HG03097 (cell line): ENCODE results near the gene LMCD1.

Source experiments
- ATAC-seq: cut with Tn5 transposase; IDR thresholded peaks from one replicate; pipeline ENCODE4 v1.9.1; 2021; ENCODE audit not compliant: unreplicated experiment, low FRiP score

The LMCD1 gene

DNA sequence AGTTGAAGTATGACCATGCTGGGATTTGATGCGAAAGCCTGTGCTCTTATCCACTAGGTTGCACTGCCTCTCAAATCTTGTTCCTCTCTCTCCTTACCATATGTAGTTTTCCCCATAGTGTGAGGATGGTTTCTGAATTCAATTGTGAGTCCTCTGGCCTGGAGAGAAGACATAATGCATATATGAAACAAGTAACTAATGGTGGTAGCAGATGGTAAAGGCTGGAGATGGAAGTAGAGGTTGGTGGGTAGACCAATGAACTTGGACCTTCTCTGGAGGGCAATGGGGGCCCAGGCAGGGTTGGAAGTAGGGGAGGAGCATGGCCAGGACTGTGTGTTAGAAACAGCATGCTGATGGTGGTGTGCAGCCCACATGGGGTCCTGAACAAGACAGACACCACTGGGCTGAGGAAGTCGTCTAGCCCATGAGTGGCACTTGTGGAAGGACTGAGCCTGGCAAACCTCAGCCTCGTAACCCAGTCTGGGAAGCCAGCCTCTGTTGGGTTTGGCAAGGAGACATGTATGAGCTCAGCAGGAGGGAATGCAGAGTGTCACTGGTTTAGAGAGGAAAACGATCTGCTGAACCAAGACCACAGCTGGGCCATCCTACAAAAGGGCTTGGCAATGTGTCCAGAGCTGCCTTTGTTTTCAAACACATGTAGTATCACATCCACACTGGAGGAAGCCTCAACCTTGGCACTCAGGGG, 18.5 kb upstream of the LMCD1 start:
- no peak for ATAC-seq

DNA sequence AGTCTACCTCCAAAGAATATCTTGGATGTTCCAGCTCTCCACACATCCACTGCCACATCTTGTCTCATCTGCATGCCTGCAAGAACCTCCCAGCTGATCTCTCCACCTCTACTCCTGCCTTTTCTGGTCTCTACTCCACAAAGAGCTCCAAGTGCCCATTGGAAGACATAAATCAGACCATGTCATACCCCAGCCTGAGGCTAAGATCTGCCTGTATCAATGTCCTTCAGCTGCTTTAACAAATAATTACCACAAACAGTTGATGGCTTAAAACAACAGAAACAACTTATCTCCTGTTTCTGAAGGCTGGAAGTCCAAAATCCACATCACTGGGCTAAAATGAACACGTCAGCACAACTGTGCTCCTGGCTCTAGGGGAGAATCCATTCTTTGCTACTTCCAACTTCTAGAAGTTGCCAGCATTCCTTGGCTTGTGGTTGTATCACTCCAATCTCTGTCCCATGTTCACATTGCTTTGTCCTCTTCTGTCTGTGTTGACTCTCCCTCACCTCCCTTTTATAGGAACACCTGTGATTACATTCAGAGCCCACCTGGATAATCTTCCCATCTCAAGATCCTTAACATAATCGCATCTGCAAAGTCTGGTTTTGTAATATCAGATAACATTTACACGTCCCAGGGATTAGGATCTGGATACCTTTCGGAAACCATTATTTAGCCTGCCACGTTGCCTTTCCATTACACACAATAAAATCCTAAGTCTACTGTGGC, 17.0 kb upstream of the LMCD1 start:
- no peak for ATAC-seq

DNA sequence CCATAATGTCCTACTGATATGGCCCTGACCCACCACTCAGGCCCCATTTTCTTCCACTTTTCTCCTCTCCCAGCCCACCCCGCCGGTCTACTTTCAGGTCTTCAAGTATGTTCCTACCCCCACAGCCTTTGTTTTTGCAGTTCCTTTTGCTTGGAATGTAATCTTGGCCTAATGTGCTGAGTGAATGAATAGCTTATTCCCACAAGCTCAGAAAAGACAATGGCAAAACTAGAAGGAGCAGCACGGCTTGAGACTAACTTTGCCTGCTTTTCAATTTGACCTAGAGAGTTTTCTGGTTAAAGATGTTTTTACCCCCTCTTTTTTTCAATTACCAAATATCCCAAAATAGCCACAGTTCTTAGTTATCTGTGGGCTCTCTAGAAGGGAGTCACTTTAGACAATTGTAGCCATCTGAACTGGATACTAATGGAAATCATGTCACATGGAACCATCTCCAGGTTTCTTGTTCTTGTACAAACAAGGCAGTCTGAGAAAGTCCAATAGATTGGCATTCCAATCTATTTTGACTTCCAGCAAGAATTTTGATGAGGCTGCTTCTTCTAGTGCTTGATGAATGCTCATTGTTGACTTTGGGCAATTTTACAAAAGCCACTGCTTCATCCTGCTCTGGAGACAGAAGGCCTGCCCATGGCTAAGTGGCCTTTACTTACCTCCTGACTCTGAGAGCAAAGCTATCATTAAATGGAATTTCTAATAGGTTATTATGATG, 16.3 kb upstream of the LMCD1 start:
- ATAC-seq = no peak

DNA sequence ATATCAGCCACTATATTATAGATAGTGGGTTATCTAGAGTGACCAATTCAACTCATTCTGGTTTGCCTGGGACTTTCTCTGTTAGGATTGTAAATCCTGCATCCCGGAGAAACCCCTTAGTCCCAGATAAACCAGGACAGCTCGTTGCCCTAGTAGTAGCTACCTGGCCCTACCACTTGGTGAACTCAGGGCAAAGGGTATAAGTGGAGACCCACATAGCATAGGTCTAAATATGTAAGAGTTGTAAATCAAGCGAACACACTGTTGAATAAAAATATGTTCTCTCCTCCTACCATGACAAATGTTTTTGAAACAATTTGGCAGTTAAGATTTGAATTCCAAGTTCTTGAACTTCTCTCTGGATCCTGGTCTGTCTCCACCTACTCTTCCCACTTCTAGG, 15.7 kb upstream of the LMCD1 start:
- no peak for ATAC-seq

DNA sequence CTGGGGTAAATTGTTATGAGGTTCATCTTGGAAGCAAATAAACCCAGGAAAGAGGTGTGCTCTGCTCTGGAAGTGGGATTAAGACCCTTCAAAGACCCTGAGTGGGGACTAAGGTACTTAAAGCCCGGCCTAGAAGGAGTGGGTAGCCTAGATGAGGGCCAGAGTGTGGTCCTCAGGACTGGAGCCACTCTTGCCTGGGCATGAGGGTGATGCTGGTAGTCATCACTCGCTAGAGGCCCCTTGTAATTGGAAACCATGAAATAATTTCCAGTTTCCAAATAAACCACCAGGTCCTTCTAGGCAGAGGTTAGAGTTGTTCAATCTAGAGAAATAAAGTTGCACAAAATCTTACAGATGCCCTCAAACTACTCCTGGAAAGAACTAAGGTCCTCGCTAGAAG, 15.2 kb upstream of the LMCD1 start:
- ATAC-seq = no peak

DNA sequence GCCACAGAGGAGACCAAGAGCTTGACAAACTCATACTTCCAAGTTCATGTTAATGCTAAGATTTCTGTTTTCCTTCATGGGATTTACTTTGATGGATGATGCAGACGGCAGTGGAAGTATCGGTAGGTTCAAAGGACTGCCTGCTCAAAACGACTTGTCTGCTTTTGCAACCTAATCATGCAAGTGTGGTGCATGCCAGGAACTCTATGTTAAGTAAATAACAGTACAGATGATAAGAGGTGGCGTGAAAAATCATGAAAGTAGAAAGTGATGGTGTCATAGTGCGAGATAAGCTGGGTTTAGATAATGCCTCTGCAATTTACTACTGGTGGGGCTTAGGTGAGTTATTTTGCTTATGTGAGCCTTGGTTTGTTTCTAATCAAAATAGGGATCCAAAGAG, 14.7 kb upstream of the LMCD1 start:
- ATAC-seq = no peak

DNA sequence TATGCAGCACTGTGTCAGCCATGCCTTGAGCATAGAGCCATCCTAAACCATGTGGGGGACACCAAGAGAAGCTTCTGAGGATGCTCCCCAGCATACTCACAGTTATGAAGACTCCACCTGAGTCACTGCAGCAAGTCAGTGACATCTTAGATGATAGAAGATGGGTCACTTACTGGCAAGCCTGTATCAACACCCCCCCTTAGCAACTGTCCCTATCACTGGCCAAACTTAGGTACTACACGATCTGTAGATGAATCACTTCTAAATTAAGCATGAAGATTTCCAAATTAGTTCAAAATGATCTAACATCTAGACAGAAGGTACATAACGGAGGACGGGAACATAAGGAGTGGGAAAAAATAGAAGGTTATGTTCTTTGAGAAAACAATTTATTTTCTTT, 13.2 kb upstream of the LMCD1 start:
- ATAC-seq = no peak

DNA sequence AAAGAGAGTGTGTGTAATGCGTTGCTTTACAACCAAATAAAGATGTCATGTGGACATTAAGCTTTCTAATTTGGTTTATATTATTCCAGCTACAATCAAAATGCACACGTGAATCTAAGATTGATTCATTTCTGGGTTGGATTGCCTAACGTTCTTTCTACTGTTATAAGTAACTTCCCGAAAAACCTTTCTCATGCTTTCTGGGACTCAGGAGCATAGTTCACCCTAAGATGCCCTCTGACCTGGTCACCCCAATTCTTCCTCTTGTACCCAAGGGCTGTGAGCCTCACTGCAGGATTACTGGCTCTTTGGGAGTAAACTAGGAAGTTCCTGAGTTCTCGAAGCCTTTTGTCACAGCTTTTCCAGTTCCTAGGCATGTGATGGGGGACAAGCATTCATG, 12.7 kb upstream of the LMCD1 start:
- ATAC-seq = no peak

DNA sequence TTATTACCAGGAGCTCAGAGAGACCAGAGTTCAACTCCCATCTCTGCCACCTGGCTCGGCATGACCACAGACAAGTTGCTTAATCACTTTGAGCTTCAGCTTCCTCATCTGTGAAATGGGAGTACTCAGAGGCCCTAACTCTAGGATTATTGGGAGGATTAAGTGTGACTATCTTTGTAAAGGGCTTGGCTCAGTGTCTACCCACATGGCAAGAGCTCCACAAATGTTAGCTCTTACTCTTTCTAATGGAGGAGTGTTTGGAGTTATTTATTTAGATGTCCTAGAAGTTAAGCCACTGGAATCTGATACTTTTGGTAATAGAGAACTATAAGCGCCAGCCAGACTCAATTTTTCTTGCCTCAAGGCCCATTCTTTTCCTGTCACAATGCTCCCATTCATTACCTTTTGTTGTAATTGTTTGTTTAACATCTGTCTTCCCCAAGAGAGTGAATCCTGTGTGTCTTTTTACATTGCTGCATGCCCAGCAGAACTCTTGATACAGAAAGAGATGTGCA, 12.3 kb upstream of the LMCD1 start:
- ATAC-seq = no peak

DNA sequence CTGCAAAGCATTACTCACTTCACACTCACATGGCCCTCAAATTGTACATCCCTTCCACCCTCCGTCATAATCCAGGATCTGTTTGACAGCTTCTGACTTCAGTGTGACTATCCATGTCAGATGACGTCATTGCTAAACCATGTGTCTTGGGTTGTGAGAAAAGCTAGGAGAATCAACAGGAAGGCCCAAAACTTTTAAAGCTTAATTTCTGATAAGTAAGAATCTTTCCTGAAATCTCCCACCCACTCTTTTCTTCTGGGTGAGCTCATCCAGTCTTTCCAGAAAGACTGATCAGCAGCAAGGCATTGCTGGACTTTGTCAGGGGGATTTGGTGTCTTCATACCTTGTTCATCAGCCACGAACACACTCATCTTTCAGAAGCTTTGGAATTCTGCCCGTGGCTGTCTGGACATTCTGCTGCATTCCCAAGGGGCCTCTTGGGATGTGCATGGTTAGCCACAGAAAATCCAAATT, 11.5 kb upstream of the LMCD1 start:
- no peak for ATAC-seq

DNA sequence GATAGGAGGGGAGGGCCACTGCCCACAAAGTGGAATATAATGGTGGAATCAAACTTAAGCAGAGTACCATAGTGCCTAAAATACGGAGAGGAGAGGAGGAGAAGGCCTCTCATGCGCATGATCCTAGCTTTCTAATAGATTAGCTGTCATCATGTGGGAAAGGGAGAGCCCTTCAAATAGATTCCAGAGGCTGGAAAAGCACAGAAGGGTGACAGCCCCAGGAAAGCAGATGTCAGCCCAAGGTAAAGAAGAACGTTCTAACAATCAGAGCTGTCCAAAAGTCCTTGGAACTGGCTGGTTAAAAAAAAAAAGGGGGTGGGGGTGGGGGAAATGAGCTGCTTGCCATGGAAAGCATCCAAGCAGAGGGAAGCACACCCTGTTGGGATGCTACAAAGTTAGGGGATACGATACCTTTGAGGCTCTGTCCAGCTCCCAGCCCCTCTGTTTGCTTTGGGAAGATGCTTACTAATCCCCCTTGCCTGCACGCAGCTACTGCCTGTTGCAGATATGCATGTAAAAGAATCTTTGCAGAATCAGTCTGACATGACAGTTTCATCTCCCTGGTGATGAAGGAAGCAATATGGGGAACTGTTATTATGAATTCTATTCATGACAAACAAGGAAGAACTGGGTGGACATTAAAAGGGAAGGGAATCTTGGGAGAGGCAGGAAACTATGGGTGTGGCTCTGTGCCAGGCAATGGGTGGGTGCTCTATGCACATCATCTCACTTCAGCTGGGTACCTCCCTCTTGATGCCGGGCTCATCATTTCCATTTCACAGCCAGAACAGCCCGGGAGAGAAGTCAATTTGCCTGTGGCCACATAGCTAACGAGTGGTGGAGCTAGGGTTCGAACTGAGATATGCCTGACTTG, 10.1 kb upstream of the LMCD1 start:
- no peak for ATAC-seq

DNA sequence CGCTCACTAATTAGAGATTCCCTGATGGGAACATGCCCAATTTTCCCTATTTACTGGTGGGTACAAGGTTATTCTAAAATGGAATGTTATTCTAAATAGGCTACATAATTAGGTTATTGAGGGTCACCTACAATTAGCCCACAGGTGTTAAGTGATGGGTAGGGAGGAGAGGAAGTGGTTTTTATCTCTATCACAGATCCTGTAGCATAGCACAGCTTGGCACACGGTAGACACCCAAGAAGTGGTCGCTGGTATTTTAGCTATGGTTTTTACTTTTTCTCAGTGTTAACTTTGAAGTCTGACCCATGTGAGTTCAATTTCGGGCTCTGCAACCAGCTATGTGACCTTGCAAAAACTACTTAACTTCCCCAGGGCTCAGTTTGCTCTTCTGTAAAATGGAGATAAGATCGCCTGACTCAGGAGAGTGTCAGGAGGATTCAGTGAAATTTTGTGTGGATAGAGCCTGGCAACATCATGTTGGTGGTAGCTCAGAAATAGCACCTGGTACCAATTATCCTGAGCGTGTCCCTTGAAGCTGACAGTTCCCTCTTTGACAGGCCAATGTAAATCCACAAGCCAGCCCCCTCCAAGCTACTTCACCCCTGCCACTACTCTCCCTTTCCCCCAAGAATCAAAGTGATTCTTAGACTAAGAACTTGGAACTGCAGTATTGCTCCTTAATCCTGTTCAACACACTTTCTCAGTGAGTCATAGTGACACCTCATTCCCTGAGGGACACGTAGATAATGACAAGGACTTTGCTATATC, 8.7 kb upstream of the LMCD1 start:
- no peak for ATAC-seq

DNA sequence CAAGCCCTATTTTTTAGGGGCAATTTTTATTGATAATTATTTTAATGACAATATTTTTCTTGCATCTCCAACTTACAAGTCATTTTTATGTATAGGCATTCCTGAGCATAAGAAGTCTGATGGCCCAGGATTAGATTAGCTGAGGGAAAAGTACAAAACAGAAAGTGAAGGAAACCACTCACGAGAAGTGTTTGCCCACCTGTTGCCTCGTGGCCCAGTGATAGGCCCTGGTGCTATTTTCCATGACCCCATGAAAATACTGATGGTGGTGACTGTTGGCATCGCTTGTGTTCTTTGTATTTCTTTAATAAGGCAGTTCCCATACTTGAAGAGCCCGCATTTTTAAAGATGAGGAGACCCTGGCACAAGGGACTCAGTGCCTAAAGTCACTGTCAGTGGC, 7.9 kb upstream of the LMCD1 start:
- no peak for ATAC-seq

DNA sequence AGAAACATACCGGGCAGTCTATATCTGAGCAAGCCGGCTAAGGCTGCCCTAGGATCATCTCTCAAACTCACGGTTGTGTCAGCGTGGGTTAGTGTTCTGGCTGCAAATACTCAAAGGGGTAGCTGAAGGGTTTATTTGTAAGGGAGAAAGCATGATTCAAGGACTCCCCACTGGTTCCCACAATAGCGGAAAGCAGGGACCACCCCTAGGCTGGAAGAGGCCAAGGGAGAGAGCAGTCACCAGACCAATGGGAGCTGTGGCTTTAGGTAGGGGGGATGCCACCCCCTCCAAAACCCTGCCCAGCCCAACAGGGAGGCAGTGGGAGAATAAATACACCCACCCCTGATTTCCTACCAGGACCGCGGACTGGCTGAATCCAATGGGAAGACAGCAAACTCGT, 7.3 kb upstream of the LMCD1 start:
- ATAC-seq = no peak

DNA sequence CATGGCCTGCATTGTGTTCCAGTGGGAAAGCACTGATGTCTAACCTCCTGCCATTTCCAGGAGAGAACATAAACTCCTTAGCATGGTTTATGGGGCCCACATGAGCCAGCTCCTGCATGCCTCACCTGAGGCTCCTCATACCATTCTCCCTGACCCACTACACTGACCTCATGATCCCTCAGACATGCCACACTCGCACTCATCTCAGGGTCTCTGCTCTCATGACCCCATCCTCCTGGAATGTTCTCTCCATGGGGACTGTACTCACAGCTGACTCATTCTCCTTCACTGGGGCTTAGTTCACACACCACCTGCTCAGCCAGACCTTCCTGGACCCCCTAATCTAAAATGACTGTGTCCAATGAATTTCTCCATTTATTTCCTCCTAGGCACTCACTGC, 4.0 kb upstream of the LMCD1 start:
- ATAC-seq = no peak

DNA sequence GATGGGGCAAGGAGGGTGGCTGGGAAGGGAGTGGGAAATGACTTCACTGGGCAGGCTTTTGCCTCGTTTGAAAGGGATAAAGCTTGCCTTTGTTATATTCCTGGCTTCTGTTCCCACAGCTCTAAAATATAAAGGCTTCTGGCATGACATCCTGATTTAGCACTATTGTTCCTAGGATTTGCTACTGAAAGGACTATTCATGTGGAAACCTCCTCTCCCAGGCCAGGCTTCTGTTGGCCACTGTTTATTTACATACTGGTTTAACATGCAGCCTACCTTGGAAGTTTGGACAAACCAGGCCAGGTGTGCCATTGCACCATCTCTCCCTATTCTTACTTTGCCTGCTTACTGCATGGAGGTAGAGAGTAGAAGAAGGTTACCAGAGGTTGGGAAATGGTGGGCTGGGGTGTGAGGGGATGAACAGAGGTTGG, 2.4 kb upstream of the LMCD1 start:
- no peak for ATAC-seq

DNA sequence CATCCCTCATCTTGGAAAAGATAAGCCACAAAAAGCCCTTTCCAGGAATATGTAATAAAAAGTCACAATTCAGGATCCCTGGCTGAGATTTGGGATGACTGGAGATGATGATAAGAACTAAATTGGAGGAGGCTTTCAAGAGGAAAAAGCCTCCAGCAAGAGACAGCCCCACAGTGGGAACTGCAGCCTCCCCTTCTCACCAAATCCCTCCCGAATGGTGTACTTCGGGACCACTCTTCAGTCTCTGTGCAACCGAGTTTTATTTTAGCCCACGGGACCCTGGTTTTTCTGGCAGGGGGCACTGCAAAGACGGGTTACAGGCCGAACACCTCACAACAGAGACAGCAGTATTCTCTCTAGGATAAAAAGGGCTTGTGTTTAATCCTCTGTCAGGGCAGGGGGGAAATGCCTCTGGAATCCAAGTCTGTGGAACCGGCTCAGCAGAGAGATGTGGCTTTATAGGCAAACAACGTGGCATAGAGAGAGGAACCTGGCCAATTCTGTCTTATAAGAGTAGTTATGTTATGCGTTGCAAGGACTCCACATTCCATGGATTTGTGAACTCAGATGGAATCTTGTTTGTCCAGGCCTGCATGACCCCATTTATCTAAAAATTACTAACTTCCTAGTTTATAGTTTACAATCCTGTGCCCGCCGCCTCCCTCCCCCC, 1.2 kb upstream of the LMCD1 start:
- no peak for ATAC-seq

DNA sequence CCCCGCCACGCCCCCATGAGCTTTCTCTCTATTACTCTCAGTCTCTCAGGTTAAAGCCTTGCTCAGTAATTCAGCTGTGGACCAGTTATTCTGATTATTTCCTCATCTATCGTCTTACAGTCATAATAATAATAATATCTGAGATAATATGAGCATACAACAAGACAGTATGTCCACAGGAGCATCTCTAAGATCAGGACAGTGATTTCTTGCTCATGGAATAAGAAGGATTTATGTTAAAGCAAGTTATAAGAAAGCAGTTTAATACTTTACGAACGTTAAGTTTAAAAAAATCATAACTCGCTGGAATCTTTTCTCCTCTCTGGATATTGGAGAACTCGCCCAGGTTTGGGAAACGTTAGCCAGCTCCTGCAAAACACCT, 643 bp upstream of the LMCD1 start:
- ATAC-seq = no peak

DNA sequence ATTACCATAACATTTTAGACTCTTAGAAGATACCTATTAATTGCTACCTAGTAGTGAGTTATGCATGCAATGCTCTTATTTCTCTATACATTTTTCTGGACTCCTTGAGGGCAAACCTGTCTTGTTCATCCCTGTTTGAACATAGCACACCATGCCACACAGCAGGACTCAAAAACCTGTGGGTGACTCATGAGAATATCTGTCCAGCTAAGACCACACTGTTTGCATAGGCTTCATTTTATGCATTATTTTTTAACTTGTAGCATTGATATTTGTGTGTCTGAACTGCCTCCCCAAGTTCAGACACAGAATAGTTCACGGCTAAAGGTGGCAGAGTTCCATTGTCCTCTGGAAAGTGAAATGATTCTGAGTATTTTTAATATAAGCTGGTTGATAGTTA, 1.8 kb downstream of the LMCD1 start:
- no peak for ATAC-seq
